T-cell (primary cell): ENCODE measurements around the gene AP4S1. TPM values are rescaled to one million over a fixed set of nuclear protein-coding genes. Genes with fewer than 3 reads are reported as not detected.

Experiments
- ATAC-seq, 4 experiments: fragments of 200-7000 bp in 3 of 4; fragments of 150-1000 bp in 1 of 4; cut with Tn5 transposase; replicated peaks in 1 of 4; 1 replicate in 3 of 4; 2 replicates in 1 of 4; pipeline ENCODE4 v1.10.0; 2021; ENCODE audit warnings: moderate library complexity in 3 of 4, mild to moderate bottlenecking in 2 of 4, moderate number of reproducible peaks in 1 of 4
- CTCF ChIA-PET, 2 donors: fragments of 300-600 bp; sonication (Branson Sonifier 250); formaldehyde crosslinking; loops; one replicate each; lab custom pipeline; 2022; ENCODE audit warnings: antibody characterized with exemption in 2 of 2; lab: Charles Lee
- POLR2A ChIA-PET, 2 donors: fragments of 300-600 bp; sonication (Branson Sonifier 250); formaldehyde crosslinking; loops; one replicate each; lab custom pipeline; 2022; ENCODE audit warnings: antibody characterized with exemption in 2 of 2; lab: Charles Lee
- DNase-seq, 35 experiments: peaks; one replicate each; pipeline versions ENCODE4 v3.0.0 to v3.0.0-alpha.2; 2013 to 2023
- H3K27ac ChIP-seq: one replicate; pipeline ENCODE4 v1.5.1; 2013; ENCODE audit warnings: low read length
- H3K27me3 ChIP-seq, 2 experiments: replicated peaks in 1 of 2; 1 replicate in 1 of 2; 2 replicates in 1 of 2; pipeline versions ENCODE4 v1.6.1 to v1.7.0; 2013; ENCODE audit warnings: low read length in 1 of 2, mixed read lengths in 1 of 2; ENCODE audit not compliant: control insufficient read depth in 2 of 2, insufficient read depth in 2 of 2; ENCODE audit errors: extremely low read depth in 1 of 2
- H3K36me3 ChIP-seq, 2 donors: 1 replicate in 1 of 2; 2 replicates in 1 of 2; pipeline versions ENCODE4 v1.6.1 to v1.7.0; 2013; ENCODE audit warnings: low read length in 1 of 2; ENCODE audit not compliant: control insufficient read depth in 2 of 2, insufficient read depth in 1 of 2; ENCODE audit errors: extremely low read depth in 1 of 2
- H3K4me1 ChIP-seq, 2 experiments: 1 replicate in 1 of 2; 2 replicates in 1 of 2; pipeline versions ENCODE4 v1.6.1 to v1.7.0; 2013; ENCODE audit warnings: low read length in 2 of 2, mixed read lengths in 1 of 2; ENCODE audit not compliant: insufficient read depth in 2 of 2, control insufficient read depth in 1 of 2; ENCODE audit errors: extremely low read depth in 1 of 2
- H3K4me3 ChIP-seq, 2 donors: 1 replicate in 1 of 2; 2 replicates in 1 of 2; pipeline versions ENCODE4 v1.5.1 to v1.7.0; 2013; ENCODE audit warnings: mild to moderate bottlenecking in 2 of 2, low read length in 1 of 2, moderate library complexity in 1 of 2; ENCODE audit not compliant: control insufficient read depth in 1 of 2; ENCODE audit errors: extremely low read depth in 1 of 2
- H3K9me3 ChIP-seq: 2 replicates; pipeline ENCODE4 v1.7.0; 2013
- H3K27ac Mint-ChIP-seq, 2 donors: one replicate each; pipeline ENCODE4 v1.8.0; 2020 to 2021; ENCODE audit warnings: mild to moderate bottlenecking in 2 of 2, mixed read lengths in 2 of 2
- H3K27me3 Mint-ChIP-seq, 2 donors: one replicate each; pipeline ENCODE4 v1.8.0; 2021 to 2022; ENCODE audit warnings: mixed read lengths in 2 of 2
- H3K36me3 Mint-ChIP-seq: one replicate; pipeline ENCODE4 v1.8.0; 2021; ENCODE audit warnings: mixed read lengths
- H3K4me1 Mint-ChIP-seq, 3 donors: one replicate each; pipeline ENCODE4 v1.8.0; 2020 to 2022; ENCODE audit warnings: mixed read lengths in 3 of 3, mild to moderate bottlenecking in 1 of 3
- H3K4me3 Mint-ChIP-seq, 3 donors: one replicate each; pipeline ENCODE4 v1.8.0; 2020 to 2022; ENCODE audit warnings: mild to moderate bottlenecking in 3 of 3, mixed read lengths in 3 of 3, moderate library complexity in 3 of 3
- H3K9me3 Mint-ChIP-seq, 3 donors: one replicate each; pipeline ENCODE4 v1.8.0; 2020 to 2022; ENCODE audit warnings: mixed read lengths in 3 of 3
- WGBS: methylation state at CpG from one replicate; pipeline ENCODE4 v1.1.5; 2013; ENCODE audit warnings: missing lambda C conversion rate; ENCODE audit not compliant: insufficient coverage; 5-methylcytosine and 5-hydroxymethylcytosine counted together
- total RNA-seq, 35 experiments: library from RNA in 6 of 35; stranded (reverse) in 6 of 35; fragments of 120-200 nt in 1 of 35; gene quantifications; one replicate each; pipeline versions ENCODE4 v1.2.1 to v1.2.4 and lab custom pipeline; 2013 to 2026

The AP4S1 gene
- total RNA-seq, 5 donors from 2014 or later (not counting 1 experiment from before 2014, with no cell fraction given) = 12.7 to 16.5 (median 14.7) TPM

GRCh38 chr14:30995689-30996088 is 29.8 kb upstream of the AP4S1 start:
- Mint-ChIP-seq H3K36me3 (peaks cover 34% of the 10 kb centered on the region), H3K27me3 (no peaks in the 10 kb centered on the region), H3K27ac (no peak overlapping the region), H3K4me3 (no peak overlapping the region), H3K9me3 (peaks cover 2 to 19% (median 5%) of the 10 kb centered on the region in 3 donors), H3K4me1 (peaks cover 48 to 58% (median 58%) of the 10 kb centered on the region in 3 donors)
- Histone ChIP-seq H3K9me3 (peaks cover 3% of the 10 kb centered on the region), H3K27me3 (no peaks in the 10 kb centered on the region), H3K4me3 (no peak overlapping the region), H3K27ac (no peak overlapping the region), H3K36me3 (peaks cover 0 to 5% of the 10 kb centered on the region in 2 donors), H3K4me1 (peaks cover 4% of the 10 kb centered on the region in 2 experiments)
- WGBS = 88% methylated on average over 2 of the region's 3 CpGs
- ATAC-seq (no peak), DNase-seq (no peak)
- ChIA-PET POLR2A (interaction anchor here in 1 of 2 donors (1.2 kb wide), 1 partner anchor 1188 kb away, joined by 7 read pairs; no protein-coding TSS in a partner anchor), CTCF (interaction anchor here (0.6 to 1.1 kb wide), 3 partner anchors 10 to 17 kb away, joined by 4 to 5 read pairs (median 4); no protein-coding TSS in a partner anchor)

GRCh38 chr14:30996892-30997659 is 28.4 kb upstream of the AP4S1 start:
- H3K27ac ChIP-seq = no peak overlapping the region
- peaks cover 2 to 19% (median 5%) of the 10 kb centered on the region in 3 donors for H3K9me3 Mint-ChIP-seq
- no peaks in the 10 kb centered on the region for H3K27me3 Mint-ChIP-seq
- H3K4me3 Mint-ChIP-seq = no peak overlapping the region
- H3K4me1 Mint-ChIP-seq = peaks cover 36 to 57% (median 53%) of the 10 kb centered on the region in 3 donors
- H3K36me3 Mint-ChIP-seq = peaks cover 40% of the 10 kb centered on the region
- CTCF ChIA-PET = no interaction called here
- WGBS = 100% methylated on average over 1 of the region's 4 CpGs
- DNase-seq = no peak
- peaks cover 3% of the 10 kb centered on the region for H3K9me3 ChIP-seq
- H3K27me3 ChIP-seq = no peaks in the 10 kb centered on the region
- peaks cover 0 to 4% of the 10 kb centered on the region in 2 experiments for H3K4me1 ChIP-seq
- ATAC-seq = no peak
- H3K36me3 ChIP-seq = peaks cover 0 to 5% of the 10 kb centered on the region in 2 donors
- H3K27ac Mint-ChIP-seq = no peak overlapping the region
- POLR2A ChIA-PET = interaction anchor here (0.5 to 1.2 kb wide), 3 partner anchors 29 to 1187 kb away, joined by 4 to 7 read pairs (median 7); partner anchors contain the start of gene STRN3 (in 1 of the 2)
- H3K4me3 ChIP-seq = no peak overlapping the region

GRCh38 chr14:30998100-30998706 is 27.2 kb upstream of the AP4S1 start:
- ChIA-PET POLR2A (interaction anchor here in 1 of 2 donors (0.8 kb wide), 1 partner anchor 28 kb away, joined by 4 read pairs; the partner anchor contains the start of gene STRN3), CTCF (interaction anchor here (0.6 to 1.2 kb wide), 3 partner anchors 10 to 305 kb away, joined by 3 to 7 read pairs (median 4); no protein-coding TSS in a partner anchor)
- H3K4me1 Mint-ChIP-seq = peaks cover 41 to 53% (median 50%) of the 10 kb centered on the region in 3 donors
- no peak overlapping the region for H3K4me3 Mint-ChIP-seq
- Histone ChIP-seq H3K4me1 (peaks cover 0 to 4% of the 10 kb centered on the region in 2 experiments), H3K4me3 (no peak overlapping the region), H3K27ac (no peak overlapping the region), H3K36me3 (peaks cover 0 to 8% of the 10 kb centered on the region in 2 donors), H3K27me3 (no peaks in the 10 kb centered on the region), H3K9me3 (peaks cover 3% of the 10 kb centered on the region)
- DNase-seq (no peak), ATAC-seq (no peak)
- H3K9me3 Mint-ChIP-seq = peaks cover 2 to 19% (median 5%) of the 10 kb centered on the region in 3 donors
- WGBS = no CpG with 5 or more reads among the region's 1 CpG
- no peaks in the 10 kb centered on the region for H3K27me3 Mint-ChIP-seq
- no peak overlapping the region for H3K27ac Mint-ChIP-seq
- H3K36me3 Mint-ChIP-seq = peaks cover 45% of the 10 kb centered on the region

GRCh38 chr14:30999038-30999773 is 26.2 kb upstream of the AP4S1 start:
- Histone ChIP-seq H3K27ac (no peak overlapping the region), H3K4me1 (peaks cover 0 to 4% of the 10 kb centered on the region in 2 experiments), H3K9me3 (peaks cover 3% of the 10 kb centered on the region), H3K27me3 (no peaks in the 10 kb centered on the region), H3K4me3 (no peak overlapping the region), H3K36me3 (peaks cover 0 to 10% of the 10 kb centered on the region in 2 donors)
- Mint-ChIP-seq H3K27me3 (no peaks in the 10 kb centered on the region), H3K36me3 (peaks cover 47% of the 10 kb centered on the region), H3K9me3 (peaks cover 2 to 19% (median 5%) of the 10 kb centered on the region in 3 donors), H3K4me1 (peaks cover 41 to 53% (median 50%) of the 10 kb centered on the region in 3 donors), H3K4me3 (no peak overlapping the region), H3K27ac (no peak overlapping the region)
- CTCF ChIA-PET = interaction anchor here in 1 of 2 donors (0.7 kb wide), 1 partner anchor 11 kb away, joined by 3 read pairs; no protein-coding TSS in a partner anchor
- POLR2A ChIA-PET = no interaction called here
- ATAC-seq (no peak), DNase-seq (no peak)
- WGBS = no CpG with 5 or more reads among the region's 6 CpGs

GRCh38 chr14:31000629-31001338 is 24.7 kb upstream of the AP4S1 start:
- DNase-seq (no peak), ATAC-seq (no peak)
- peaks cover 28 to 45% (median 39%) of the 10 kb centered on the region in 3 donors for H3K4me1 Mint-ChIP-seq
- WGBS = no CpG with 5 or more reads among the region's 3 CpGs
- peaks cover 2 to 19% (median 5%) of the 10 kb centered on the region in 3 donors for H3K9me3 Mint-ChIP-seq
- POLR2A ChIA-PET = no interaction called here
- no peak overlapping the region for H3K27ac Mint-ChIP-seq
- peaks cover 0 to 2% of the 10 kb centered on the region in 2 experiments for H3K4me1 ChIP-seq
- H3K9me3 ChIP-seq = peaks cover 3% of the 10 kb centered on the region
- no peaks in the 10 kb centered on the region for H3K27me3 ChIP-seq
- CTCF ChIA-PET = no interaction called here
- H3K27me3 Mint-ChIP-seq = no peaks in the 10 kb centered on the region
- H3K4me3 Mint-ChIP-seq = no peak overlapping the region
- peaks cover 55% of the 10 kb centered on the region for H3K36me3 Mint-ChIP-seq
- no peak overlapping the region for H3K4me3 ChIP-seq
- peaks cover 0 to 10% of the 10 kb centered on the region in 2 donors for H3K36me3 ChIP-seq
- H3K27ac ChIP-seq = no peak overlapping the region
